Pulmonary artery endothelial cell (primary cell): ENCODE results near the gene SH2D1B. TPM values are rescaled to one million over a fixed set of nuclear protein-coding genes. Genes with fewer than 3 reads are reported as not detected.

Experiments
- DNase-seq: peaks from one replicate; pipeline ENCODE4 v3.0.0-alpha.2; 2011; ENCODE audit warnings: low read depth, low spot score
- total RNA-seq: library from RNA; depleted of rRNA; stranded (reverse); fragments of >200 nt; gene quantifications from 2 replicates; pipeline ENCODE4 v1.2.3, GENCODE V29; 2014

Gene SH2D1B
- total RNA-seq, 1 donor from 2014 or later: not detected

- no peak for DNase-seq
Observed at GRCh38 chr1:162381941-162382750, 29.8 kb downstream of the SH2D1B start.

DNA sequence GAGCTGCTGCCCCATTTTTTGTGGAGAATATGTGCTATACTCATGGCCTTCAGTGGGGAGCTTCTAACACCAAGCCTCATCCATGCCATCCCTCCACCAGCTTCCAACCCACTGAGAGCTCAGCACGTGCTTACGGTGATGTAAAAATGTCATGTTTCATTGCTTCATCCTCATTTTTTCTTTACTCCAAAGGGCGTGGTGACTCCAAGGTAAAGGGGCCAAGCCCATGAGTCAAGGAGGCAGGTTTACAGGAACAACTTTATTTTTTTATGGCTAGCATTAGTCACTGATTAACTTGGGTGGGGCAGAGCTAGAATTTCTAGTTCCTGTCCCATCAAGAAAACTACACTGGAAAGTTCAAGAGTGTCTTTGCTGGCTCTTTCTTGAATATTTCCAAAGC, 30.6 kb downstream of the SH2D1B start, which contains the start of gene C1orf226:
Gene C1orf226, plus strand, starts transcription at position 346 of the 400 bp plus-strand sequence. CDS start 174 bp downstream, outside the sequence.
- no peak for DNase-seq

GRCh38 chr1:162380061-162380846, 31.7 kb downstream of the SH2D1B start:
- no peak for DNase-seq

GRCh38 chr1:162376691-162377090, 35.2 kb downstream of the SH2D1B start, which contains the start of gene SPATA46:
SPATA46 (minus strand) TSS chr1:162376854; CDS start chr1:162376790, 64 bp downstream.
- no peak for DNase-seq

GRCh38 chr1:162375463-162375862, 36.5 kb downstream of the SH2D1B start:
- no peak for DNase-seq

DNA sequence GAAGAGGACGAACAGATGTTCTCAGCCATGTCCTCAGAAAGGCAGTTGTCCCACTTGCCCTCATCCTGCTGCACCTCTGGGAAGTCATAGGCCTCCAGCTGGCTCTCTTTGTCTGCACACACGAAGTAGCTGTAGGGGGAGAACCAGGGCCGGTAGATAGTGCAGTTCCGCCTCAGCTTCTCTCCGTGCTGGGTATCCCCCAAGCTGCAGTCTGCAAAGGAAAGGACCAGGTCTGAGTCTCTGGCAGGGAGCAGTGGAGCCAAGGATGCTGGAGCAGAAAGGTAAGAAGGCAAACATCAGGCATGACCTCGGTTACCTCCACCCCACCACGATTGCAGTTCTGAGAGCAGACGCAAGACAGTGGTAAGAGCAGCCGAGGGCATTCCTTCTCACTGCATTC, 37.5 kb downstream of the SH2D1B start:
- no peak for DNase-seq

DNA sequence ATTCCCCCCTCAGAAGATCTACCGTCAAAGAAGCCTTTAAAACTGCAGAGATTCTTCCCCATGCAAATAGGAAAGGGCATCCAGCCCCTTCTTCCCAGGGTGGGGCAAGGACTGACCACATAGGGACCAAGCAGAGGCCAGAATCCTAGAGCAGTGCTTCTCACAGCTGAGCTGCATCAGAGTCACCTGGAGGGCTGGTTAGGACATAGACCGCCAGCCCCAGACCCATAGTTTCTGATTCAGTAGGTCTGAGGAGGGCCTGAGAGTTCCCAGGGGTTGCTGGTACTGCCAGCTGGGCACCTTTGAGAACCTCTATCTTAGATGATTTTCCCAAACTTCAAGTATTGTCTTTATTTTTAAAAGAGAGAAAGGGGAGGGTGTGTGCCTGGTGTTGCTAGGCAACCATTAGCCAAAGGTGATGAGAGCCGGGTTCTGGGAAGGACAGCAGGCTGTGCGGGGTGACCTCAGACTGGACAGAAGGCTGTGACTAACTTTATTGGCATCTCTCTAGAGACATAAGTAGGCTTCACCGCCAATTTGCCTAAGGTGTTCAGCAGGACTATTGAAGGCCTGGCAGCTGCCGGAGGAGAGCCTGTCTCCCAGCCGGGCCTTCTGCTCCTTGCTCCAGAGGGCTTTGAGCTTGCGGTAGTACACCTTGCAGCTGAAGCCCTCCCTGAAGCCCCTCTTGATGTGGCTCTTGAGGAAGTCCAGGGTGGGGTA, 38.2 kb downstream of the SH2D1B start:
- DNase-seq: no peak

DNA sequence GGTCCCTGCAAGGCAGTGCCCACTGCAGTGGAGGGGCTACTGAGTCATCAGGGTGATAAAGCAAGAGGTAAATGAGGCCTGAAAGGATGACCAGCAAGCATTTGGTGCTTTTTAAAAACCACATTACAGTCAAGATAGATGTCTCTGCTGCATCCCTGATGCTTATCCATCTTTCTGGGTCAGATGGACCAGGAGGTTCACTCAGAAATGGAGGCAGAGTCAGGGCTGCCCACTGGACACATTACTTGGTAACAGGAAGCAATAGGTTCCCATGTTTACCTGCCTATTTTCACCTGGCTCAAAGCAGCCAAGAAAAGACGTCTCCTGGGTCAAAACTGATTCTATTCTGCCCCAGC, 38.9 kb downstream of the SH2D1B start:
- DNase-seq: no peak

GRCh38 chr1:162372159-162373071, 39.5 kb downstream of the SH2D1B start:
- no peak for DNase-seq

GRCh38 chr1:162371611-162372010, 40.3 kb downstream of the SH2D1B start:
- no peak for DNase-seq

GRCh38 chr1:162370721-162371120, 41.2 kb downstream of the SH2D1B start:
- no peak for DNase-seq

DNA sequence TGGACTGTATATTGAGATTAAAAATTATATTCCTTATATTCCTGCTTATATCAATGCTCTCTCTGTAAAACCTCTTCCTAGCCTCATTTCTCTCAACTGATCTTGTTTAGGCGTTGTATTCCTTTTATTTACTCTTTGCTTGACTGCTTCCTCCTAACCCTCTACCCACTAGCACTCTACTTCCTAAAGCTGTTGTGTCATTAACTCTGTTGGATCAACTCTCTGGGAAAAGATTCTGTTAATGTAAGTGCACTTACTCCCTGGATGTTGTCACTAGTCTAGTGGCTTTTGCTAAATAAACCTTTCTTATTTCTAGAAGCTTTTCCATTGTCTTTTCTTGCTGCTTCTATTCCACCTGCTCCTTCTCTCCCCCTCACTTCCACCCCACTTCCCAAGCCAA, 41.8 kb downstream of the SH2D1B start:
- DNase-seq: no peak

DNA sequence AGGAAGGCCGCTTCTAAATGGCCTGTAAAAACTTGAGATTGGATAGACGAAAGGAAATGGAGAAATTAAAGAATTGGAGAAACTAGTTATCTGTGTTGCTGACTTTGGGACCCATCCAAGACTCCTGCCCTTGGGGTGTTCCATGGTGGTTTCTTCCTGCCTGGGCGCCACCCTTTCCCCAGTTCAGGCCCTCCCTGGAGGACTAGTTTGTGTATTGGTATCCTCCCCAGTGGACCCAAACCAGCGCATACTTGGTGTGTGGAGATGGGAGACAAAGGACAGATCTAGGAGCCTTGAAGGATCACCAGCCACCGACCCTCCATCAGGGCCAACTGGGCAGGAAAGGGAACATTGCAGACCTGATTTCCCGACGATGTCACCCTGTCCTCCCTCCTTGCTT, 42.4 kb downstream of the SH2D1B start:
- DNase-seq: no peak

- no peak for DNase-seq
Observed at GRCh38 chr1:162368451-162368850, 43.5 kb downstream of the SH2D1B start.

DNA sequence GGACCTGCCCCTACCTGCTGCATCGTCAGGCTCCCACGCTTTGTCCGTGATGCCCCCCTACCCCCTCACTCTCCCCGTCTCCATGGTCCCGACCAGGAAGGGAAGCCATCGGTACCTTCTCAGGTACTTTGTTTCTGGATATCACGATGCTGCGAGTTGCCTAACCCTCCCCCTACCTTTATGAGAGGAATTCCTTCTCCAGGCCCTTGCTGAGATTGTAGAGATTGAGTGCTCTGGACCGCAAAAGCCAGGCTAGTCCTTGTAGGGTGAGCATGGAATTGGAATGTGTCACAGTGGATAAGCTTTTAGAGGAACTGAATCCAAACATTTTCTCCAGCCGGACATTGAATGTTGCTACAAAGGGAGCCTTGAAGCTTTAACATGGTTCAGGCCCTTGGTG, 44.2 kb downstream of the SH2D1B start:
- no peak for DNase-seq

- no peak for DNase-seq
Observed at GRCh38 chr1:162367073-162367472, 44.9 kb downstream of the SH2D1B start.

GRCh38 chr1:162366671-162367070, 45.3 kb downstream of the SH2D1B start:
- DNase-seq: no peak

DNA sequence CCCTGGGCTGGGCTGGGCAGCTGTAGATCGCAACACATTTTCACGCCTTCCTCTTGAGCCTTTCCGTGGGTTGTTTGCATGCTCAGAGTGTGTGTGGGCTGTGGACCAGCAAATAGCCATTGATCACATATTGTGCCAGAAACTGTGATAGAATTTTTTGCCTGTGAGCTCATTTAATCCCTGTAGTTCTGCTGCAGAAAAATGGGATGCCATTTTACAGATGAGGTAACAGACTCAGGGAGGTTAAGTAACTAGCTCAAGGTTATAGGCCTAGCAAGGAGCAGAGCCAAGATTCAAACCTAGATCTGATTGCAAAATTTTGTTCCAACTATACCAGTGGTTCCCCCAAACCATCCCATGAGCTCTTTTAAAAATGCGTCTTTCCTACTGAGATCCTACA, 45.8 kb downstream of the SH2D1B start:
- no peak for DNase-seq

GRCh38 chr1:162365284-162366020, 46.5 kb downstream of the SH2D1B start:
- DNase-seq: no peak

DNA sequence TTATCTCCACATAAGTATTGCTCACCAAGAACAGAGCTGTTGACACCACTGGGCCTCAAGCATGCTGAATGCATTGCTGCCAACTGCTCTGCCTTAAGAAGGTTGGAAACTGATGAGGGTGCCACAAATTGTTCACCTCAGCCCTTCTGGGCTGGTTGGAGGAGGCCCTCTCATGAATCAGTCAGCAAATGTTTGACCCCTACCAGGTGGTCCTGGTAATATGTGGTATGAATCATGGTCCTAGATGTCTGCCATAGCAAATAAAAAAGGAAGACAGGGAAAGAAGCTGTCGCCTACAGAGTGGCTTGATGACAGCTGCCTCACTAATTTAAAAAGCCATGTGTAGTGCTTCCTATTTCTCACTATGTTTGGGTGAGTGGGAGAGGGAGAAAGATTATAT, 47.4 kb downstream of the SH2D1B start:
- no peak for DNase-seq
